GM12878 (cell line): ENCODE measurements around the gene KLHL10. TPM values are rescaled to one million over a fixed set of nuclear protein-coding genes. Genes with fewer than 3 reads are reported as not detected.

Experiments used
- ATAC-seq: fragments of 200-7000 bp; cut with Tn5 transposase; 3 replicates; pipeline ENCODE4 v1.9.1; 2020; ENCODE audit warnings: mild to moderate bottlenecking, moderate library complexity
- BruUV-seq: library from RNA; stranded (reverse); fragments of 400-500 nt; replicated peaks from 2 replicates; lab custom pipeline; 2021; lab: Mats Ljungman, UMichigan
- CTCF ChIA-PET: fragments of 300-600 bp; sonication (Branson Sonifier 250); formaldehyde crosslinking; extraction: SDS; loops from one replicate; lab custom pipeline; 2021; ENCODE audit warnings: inconsistent platforms; lab: Yijun Ruan, JAX
- POLR2A ChIA-PET: fragments of 350-600 bp; formaldehyde crosslinking; extraction: SDS; loops from one replicate; lab custom pipeline; 2021; ENCODE audit warnings: inconsistent platforms; lab: Charles Lee
- RAD21 ChIA-PET: fragments of 300-600 bp; sonication (Branson Sonifier 250); formaldehyde crosslinking; loops from one replicate; lab custom pipeline; 2023; ENCODE audit warnings: antibody characterized with exemption; ENCODE audit not compliant: unreplicated experiment; lab: Charles Lee
- SMC1A ChIA-PET: fragments of 300-600 bp; sonication (Branson Sonifier 250); formaldehyde crosslinking; loops from one replicate; lab custom pipeline; 2023; ENCODE audit not compliant: unreplicated experiment, uncharacterized antibody; lab: Charles Lee
- DNase-seq: peaks from one replicate; pipeline ENCODE4 v3.0.0-alpha.2; 2011; ENCODE audit warnings: low read depth, low spot score
- FAIRE-seq: peaks from 3 replicates; lab custom pipeline; 2011; peaks lifted over from hg19 to GRCh38; lab: Jason Lieb, UNC
- H2AFZ ChIP-seq: 2 replicates; pipeline ENCODE4 v1.6.0; 2011; ENCODE audit warnings: low read depth, low read length, control low read depth; ENCODE audit not compliant: control insufficient read depth
- H3K27ac ChIP-seq: 2 replicates; pipeline ENCODE4 v1.5.1; 2011; ENCODE audit warnings: control low read depth; ENCODE audit not compliant: control insufficient read depth, insufficient read depth
- H3K27me3 ChIP-seq, 2 experiments: replicated peaks in 1 of 2; 2 replicates each; pipeline versions ENCODE4 v1.6.0 to v1.6.1; 2011; ENCODE audit warnings: low read length in 1 of 2; ENCODE audit not compliant: control insufficient read depth in 2 of 2, insufficient read depth in 2 of 2
- H3K36me3 ChIP-seq, 2 experiments: 2 replicates each; pipeline ENCODE4 v1.5.1; 2011; ENCODE audit warnings: low read length in 1 of 2; ENCODE audit not compliant: control insufficient read depth in 2 of 2, insufficient read depth in 2 of 2
- H3K4me1 ChIP-seq: 2 replicates; pipeline ENCODE4 v1.6.1; 2011; ENCODE audit warnings: mild to moderate bottlenecking, low read length, moderate library complexity, mixed read lengths; ENCODE audit not compliant: control insufficient read depth, insufficient read depth
- H3K4me2 ChIP-seq: 2 replicates; pipeline ENCODE4 v1.6.0; 2011; ENCODE audit warnings: control low read depth; ENCODE audit not compliant: control insufficient read depth, insufficient read depth
- H3K4me3 ChIP-seq: fragments of 200-600 bp; sonication (generic); 2 replicates; pipeline ENCODE4 v1.5.1; 2016
- H3K79me2 ChIP-seq: 2 replicates; pipeline ENCODE4 v1.6.0; 2011; ENCODE audit warnings: low read length; ENCODE audit not compliant: control insufficient read depth, insufficient read depth
- H3K9ac ChIP-seq: 2 replicates; pipeline ENCODE4 v1.8.0; 2011; ENCODE audit warnings: low read length, control low read depth, mixed read lengths; ENCODE audit not compliant: control insufficient read depth, insufficient read depth
- H3K9me3 ChIP-seq: replicated peaks from 3 replicates; pipeline ENCODE4 v1.5.1; 2011; ENCODE audit warnings: mild to moderate bottlenecking, low read length; ENCODE audit not compliant: control insufficient read depth, insufficient read depth
- H4K20me1 ChIP-seq: 2 replicates; pipeline ENCODE4 v1.6.0; 2011; ENCODE audit not compliant: control insufficient read depth, insufficient read depth
- ATF7 ChIP-seq: fragments of 450-650 bp; IDR thresholded peaks from 2 replicates; pipeline ENCODE4 v1.6.1; 2016; ENCODE audit warnings: low read depth, mild to moderate bottlenecking
- BACH1 ChIP-seq: fragments of 450-650 bp; IDR thresholded peaks from 2 replicates; pipeline ENCODE4 v1.6.1; 2017; ENCODE audit warnings: mild to moderate bottlenecking, borderline replicate concordance
- NFXL1 ChIP-seq: fragments of 450-650 bp; IDR thresholded peaks from 2 replicates; pipeline ENCODE4 v1.6.1; 2017; ENCODE audit warnings: antibody characterized with exemption, mild to moderate bottlenecking, borderline replicate concordance
- PAX8 ChIP-seq: fragments of 450-650 bp; IDR thresholded peaks from 2 replicates; pipeline ENCODE4 v1.6.1; 2017; ENCODE audit warnings: mild to moderate bottlenecking, moderate library complexity
- RUNX3 ChIP-seq: IDR thresholded peaks from 2 replicates; pipeline ENCODE4 v1.6.1; 2012; ENCODE audit warnings: low read length, inconsistent platforms
- SMAD1 ChIP-seq: fragments of 450-650 bp; IDR thresholded peaks from 2 replicates; pipeline ENCODE4 v1.6.1; 2018; ENCODE audit warnings: mild to moderate bottlenecking, low read depth; ENCODE audit not compliant: partially characterized antibody
- STAT3 ChIP-seq: IDR thresholded peaks from 2 replicates; pipeline ENCODE4 v1.6.1; 2011; ENCODE audit warnings: low read depth, low read length, improper control_type of control experiment
- TAF1 ChIP-seq: IDR thresholded peaks from 2 replicates; pipeline ENCODE4 v1.6.1; 2011; ENCODE audit warnings: mild to moderate bottlenecking, low read depth, low read length, borderline replicate concordance
- TCF12 ChIP-seq: IDR thresholded peaks from 2 replicates; pipeline ENCODE4 v1.6.1; 2011; ENCODE audit warnings: low read depth, mild to moderate bottlenecking, low read length
- YY1 ChIP-seq: IDR thresholded peaks from 2 replicates; pipeline ENCODE4 v1.6.1; 2011; ENCODE audit warnings: low read depth, mild to moderate bottlenecking, low read length
- ZBTB11 ChIP-seq: fragments of 450-650 bp; formaldehyde crosslinking; IDR thresholded peaks from 2 replicates; pipeline ENCODE4 v1.5.0; 2022; ENCODE audit warnings: mild to moderate bottlenecking, missing genetic modification characterization
- ZBTB33 ChIP-seq: fragments of 450-650 bp; IDR thresholded peaks from 2 replicates; pipeline ENCODE4 v1.6.1; 2017; ENCODE audit warnings: mild to moderate bottlenecking
- ZNF592 ChIP-seq: fragments of 450-650 bp; IDR thresholded peaks from 2 replicates; pipeline ENCODE4 v1.6.1; 2017; ENCODE audit warnings: mild to moderate bottlenecking, moderate library complexity
- WGBS: methylation state at CpG from one replicate; pipeline ENCODE4 v1.1.6; 2016; ENCODE audit warnings: low lambda C conversion rate; ENCODE audit not compliant: insufficient replicate concordance, insufficient coverage; ENCODE audit errors: missing lambda C conversion rate; 5-methylcytosine and 5-hydroxymethylcytosine counted together
- in situ Hi-C: fragments of 300-500 bp; cut with MboI; formaldehyde crosslinking; loops from 9 replicates; pipeline ENCODE4 v1.14.3; 2018; ENCODE audit warnings: mixed read lengths
- intact Hi-C: fragments of 100-400 bp; cut with micrococcal nuclease; formaldehyde crosslinking; loops from one replicate; pipeline ENCODE4 v1.14.2; 2022; ENCODE audit not compliant: unreplicated experiment
- polyA plus RNA-seq, 11 experiments: library from polyadenylated mRNA; depleted of rRNA in 4 of 11; unstranded in 6 of 11; stranded (reverse) in 5 of 11; fragments of >200 nt; fragmentation: Nextera tagmentation in 4 of 11; fragmentation: Illumina TruSeq in 1 of 11; extraction: Ambion mirVana in 4 of 11; extraction: Trizol in 1 of 11; gene quantifications; 1 replicate in 1 of 11; 2 replicates in 10 of 11; pipeline versions ENCODE4 v1.2.1 to v1.2.3, GENCODE V29; 2011 to 2016; ENCODE audit warnings: inconsistent platforms in 2 of 11, missing spikeins in 2 of 11, low read depth in 1 of 11
- total RNA-seq, 4 experiments: library from RNA; depleted of rRNA in 3 of 4; stranded (reverse); fragments of >200 nt in 3 of 4; fragmentation: Illumina TruSeq in 1 of 4; extraction: Trizol in 1 of 4; gene quantifications; 2 replicates each; pipeline versions ENCODE4 v1.2.1 to v1.2.3, GENCODE V29; 2013 to 2021

The KLHL10 gene
- total and polyA plus RNA-seq, 10 of the 15 experiments (the other 5 are each of a cell fraction or from before 2014, with no cell fraction given): 0.13 to 0.62 (median 0.20) TPM; not detected in 4

GRCh38 chr17:41812381-41813151 is 25.1 kb upstream of the KLHL10 start, which contains the start of gene FKBP10 (continued):
- no peak for TF ChIP-seq ZBTB33
- TF ChIP-seq ATF7: no peak
- TF ChIP-seq YY1: 0 out of 2 replicates have a peak, but pooled peaks have one; percentile 16
- peak; percentile 2; the same call in 1 of the 2 replicates for TF ChIP-seq RUNX3
- no peak for TF ChIP-seq PAX8
- TF ChIP-seq NFXL1: no peak
- no peak for TF ChIP-seq BACH1
- TF ChIP-seq TCF12: no peak
- TF ChIP-seq SMAD1: no peak
- TF ChIP-seq TAF1: no peak
- TF ChIP-seq, all 136 proteins: peak for 4

GRCh38 chr17:41813152-41813680 is 24.4 kb upstream of the KLHL10 start:
- in situ Hi-C loops: no loop called here
- H3K4me2 ChIP-seq: no peak overlapping the region
- no peaks in the 10 kb centered on the region; the same call in 1 of the 2 replicates for H4K20me1 ChIP-seq
- ATAC-seq (no peak), FAIRE-seq (no peak), DNase-seq (no peak)
- no TSS peak for BruUV-seq
- H3K4me1 ChIP-seq: peaks cover 8% of the 10 kb centered on the region; the same call in 1 of the 2 replicates
- no peak overlapping the region for H3K27ac ChIP-seq
- ChIA-PET RAD21 (no interaction called here), POLR2A (no interaction called here), SMC1A (interaction anchor here (0.6 kb wide), 1 partner anchor 120 kb away, joined by 3 read pairs; no protein-coding TSS in a partner anchor), CTCF (no interaction called here)
- H3K4me3 ChIP-seq: no peak overlapping the region
- no peaks in the 10 kb centered on the region for H3K9me3 ChIP-seq
- intact Hi-C loops: no loop called here
- H2AFZ ChIP-seq: no peak overlapping the region
- peaks cover 0 to 7% of the 10 kb centered on the region in 2 experiments; a peak in 3 of 4 replicates for H3K27me3 ChIP-seq
- H3K79me2 ChIP-seq: no peaks in the 10 kb centered on the region
- no peak overlapping the region for H3K9ac ChIP-seq
- 70% methylated on average over 12 of the region's 12 CpGs for whole genome bisulfite sequencing
- H3K36me3 ChIP-seq: no peaks in the 10 kb centered on the region
- TF ChIP-seq ZNF592 (no peak), STAT3 (no peak), ZBTB11 (no peak)
